ENCODE results near the gene GATA3.

Gene GATA3

GRCh38 chr10:8044331-8044907, 10.1 kb upstream of the GATA3 start:
- H3K27me3 Mint-ChIP-seq (ENCODE audit: low read depth) = peaks cover 99% of the 10 kb centered on the region
- peaks cover 7% of the 10 kb centered on the region for H3K36me3 Mint-ChIP-seq (ENCODE audit: low read depth)
- H3K9me3 Mint-ChIP-seq = no peaks in the 10 kb centered on the region
- peaks cover 49% of the 10 kb centered on the region for H3K4me1 Mint-ChIP-seq (ENCODE audit: low read depth)
- peak overlapping the region; percentile 78 for H3K27ac Mint-ChIP-seq
- peak overlapping the region; percentile 46 for H3K4me3 Mint-ChIP-seq

- H3K9me3 Mint-ChIP-seq = no peaks in the 10 kb centered on the region
- peaks cover 7% of the 10 kb centered on the region for H3K36me3 Mint-ChIP-seq (ENCODE audit: low read depth)
- H3K4me3 Mint-ChIP-seq = peak overlapping the region; percentile 36
- H3K4me1 Mint-ChIP-seq (ENCODE audit: low read depth) = peaks cover 48% of the 10 kb centered on the region
- peaks cover 94% of the 10 kb centered on the region for H3K27me3 Mint-ChIP-seq (ENCODE audit: low read depth)
- peak overlapping the region; percentile 5 for H3K27ac Mint-ChIP-seq
Observed at GRCh38 chr10:8044908-8045725, 9.4 kb upstream of the GATA3 start.

GRCh38 chr10:8045726-8046494, 8.6 kb upstream of the GATA3 start:
- Mint-ChIP-seq H3K9me3 (no peaks in the 10 kb centered on the region), H3K36me3 (ENCODE audit: low read depth) (peaks cover 7% of the 10 kb centered on the region), H3K27me3 (ENCODE audit: low read depth) (peaks cover 93% of the 10 kb centered on the region), H3K4me3 (peak overlapping the region; percentile 36), H3K27ac (peak overlapping the region; percentile 42), H3K4me1 (ENCODE audit: low read depth) (peaks cover 48% of the 10 kb centered on the region)

- H3K36me3 Mint-ChIP-seq (ENCODE audit: low read depth) = peaks cover 10% of the 10 kb centered on the region
- no peak overlapping the region for H3K4me3 Mint-ChIP-seq
- H3K4me1 Mint-ChIP-seq (ENCODE audit: low read depth) = peaks cover 48% of the 10 kb centered on the region
- H3K27ac Mint-ChIP-seq = no peak overlapping the region
- H3K27me3 Mint-ChIP-seq (ENCODE audit: low read depth) = peaks cover 85% of the 10 kb centered on the region
- H3K9me3 Mint-ChIP-seq = no peaks in the 10 kb centered on the region
Observed at GRCh38 chr10:8047452-8048280, 6.8 kb upstream of the GATA3 start.

GRCh38 chr10:8048281-8049008, 6.0 kb upstream of the GATA3 start:
- Mint-ChIP-seq H3K36me3 (ENCODE audit: low read depth) (peaks cover 10% of the 10 kb centered on the region), H3K4me1 (ENCODE audit: low read depth) (peaks cover 49% of the 10 kb centered on the region), H3K9me3 (no peaks in the 10 kb centered on the region), H3K4me3 (peak overlapping the region; percentile 79), H3K27ac (peak overlapping the region; percentile 85), H3K27me3 (ENCODE audit: low read depth) (peaks cover 84% of the 10 kb centered on the region)

- Mint-ChIP-seq H3K4me3 (peak overlapping the region; percentile 79), H3K4me1 (ENCODE audit: low read depth) (peaks cover 48% of the 10 kb centered on the region), H3K9me3 (no peaks in the 10 kb centered on the region), H3K27me3 (ENCODE audit: low read depth) (peaks cover 76% of the 10 kb centered on the region), H3K36me3 (ENCODE audit: low read depth) (peaks cover 7% of the 10 kb centered on the region), H3K27ac (peak overlapping the region; percentile 85)
Observed at GRCh38 chr10:8049045-8049864, 5.2 kb upstream of the GATA3 start.

- H3K36me3 Mint-ChIP-seq (ENCODE audit: low read depth) = peaks cover 6% of the 10 kb centered on the region
- H3K4me3 Mint-ChIP-seq = peak overlapping the region; percentile 63
- H3K4me1 Mint-ChIP-seq (ENCODE audit: low read depth) = peaks cover 40% of the 10 kb centered on the region
- H3K9me3 Mint-ChIP-seq = no peaks in the 10 kb centered on the region
- no peak overlapping the region for H3K27ac Mint-ChIP-seq
- peaks cover 69% of the 10 kb centered on the region for H3K27me3 Mint-ChIP-seq (ENCODE audit: low read depth)
Observed at GRCh38 chr10:8049865-8050555, 4.5 kb upstream of the GATA3 start.

GRCh38 chr10:8050556-8051108, 3.9 kb upstream of the GATA3 start:
- no peaks in the 10 kb centered on the region for H3K9me3 Mint-ChIP-seq

GRCh38 chr10:8051109-8051821, 3.2 kb upstream of the GATA3 start:
- H3K27me3 Mint-ChIP-seq (ENCODE audit: low read depth) = peaks cover 56% of the 10 kb centered on the region
- H3K4me1 Mint-ChIP-seq (ENCODE audit: low read depth) = peaks cover 31% of the 10 kb centered on the region
- no peaks in the 10 kb centered on the region for H3K9me3 Mint-ChIP-seq
- H3K27ac Mint-ChIP-seq = no peak overlapping the region
- H3K4me3 Mint-ChIP-seq = no peak overlapping the region
- peaks cover 7% of the 10 kb centered on the region for H3K36me3 Mint-ChIP-seq (ENCODE audit: low read depth)

More at GRCh38 chr10:8050556-8051108, 3.9 kb upstream of the GATA3 start:
- peaks cover 7% of the 10 kb centered on the region for H3K36me3 Mint-ChIP-seq (ENCODE audit: low read depth)
- H3K4me1 Mint-ChIP-seq (ENCODE audit: low read depth) = peaks cover 36% of the 10 kb centered on the region
- H3K4me3 Mint-ChIP-seq = peak overlapping the region; percentile 79
- peaks cover 62% of the 10 kb centered on the region for H3K27me3 Mint-ChIP-seq (ENCODE audit: low read depth)
- H3K27ac Mint-ChIP-seq = peak overlapping the region; percentile 59

GRCh38 chr10:8051851-8052257, 2.6 kb upstream of the GATA3 start:
- H3K36me3 Mint-ChIP-seq (ENCODE audit: low read depth) = peaks cover 13% of the 10 kb centered on the region
- H3K27me3 Mint-ChIP-seq (ENCODE audit: low read depth) = peaks cover 50% of the 10 kb centered on the region
- peak overlapping the region; percentile 61 for H3K27ac Mint-ChIP-seq
- H3K4me1 Mint-ChIP-seq (ENCODE audit: low read depth) = peaks cover 28% of the 10 kb centered on the region
- peak overlapping the region; percentile 76 for H3K4me3 Mint-ChIP-seq
- no peaks in the 10 kb centered on the region for H3K9me3 Mint-ChIP-seq

GRCh38 chr10:8052341-8052955, 2.0 kb upstream of the GATA3 start:
- peak overlapping the region; percentile 76 for H3K4me3 Mint-ChIP-seq
- peaks cover 44% of the 10 kb centered on the region for H3K27me3 Mint-ChIP-seq (ENCODE audit: low read depth)
- H3K9me3 Mint-ChIP-seq = no peaks in the 10 kb centered on the region
- peaks cover 17% of the 10 kb centered on the region for H3K36me3 Mint-ChIP-seq (ENCODE audit: low read depth)
- H3K27ac Mint-ChIP-seq = peak overlapping the region; percentile 61
- H3K4me1 Mint-ChIP-seq (ENCODE audit: low read depth) = peaks cover 29% of the 10 kb centered on the region
